ENCODE data around the gene FCHSD1.

- TF ChIP-seq EP300 (IDR thresholded peaks at IDR 0.05; ENCODE audit: borderline replicate concordance), result no peak
- TF ChIP-seq RAD21 (IDR thresholded peaks at IDR 0.05; ENCODE audit: low read depth), result no peak
- no peak for TF ChIP-seq TEAD4 (IDR thresholded peaks at IDR 0.05)
- TF ChIP-seq REST (IDR thresholded peaks at IDR 0.05; ENCODE audit: low read depth), result no peak
- no peak for TF ChIP-seq TAF1 (IDR thresholded peaks at IDR 0.05; ENCODE audit: low read depth)
- TF ChIP-seq NFIC (IDR thresholded peaks at IDR 0.05), result no peak
- TF ChIP-seq FOXM1 (IDR thresholded peaks at IDR 0.05; ENCODE audit: borderline replicate concordance, low read depth), result no peak
- TF ChIP-seq TCF12 (IDR thresholded peaks at IDR 0.05; ENCODE audit: low read depth), result no peak
- TF ChIP-seq YY1 (IDR thresholded peaks at IDR 0.05; ENCODE audit: low read depth), result no peak
Measured at GRCh38 chr5:141649972-141650371, 1.2 kb downstream of the FCHSD1 start.

All from Ishikawa (cell line).